Neural crest cell (in vitro differentiated cells): ENCODE results near the gene RAB24. TPM values are rescaled to one million over a fixed set of nuclear protein-coding genes. Genes with fewer than 3 reads are reported as not detected.

ENCODE experiments used
- DNase-seq: peaks from one replicate; pipeline ENCODE4 v3.0.0; 2021; ENCODE audit warnings: low read depth, mixed read lengths, low spot score
- H3K27ac Mint-ChIP-seq: one replicate; pipeline ENCODE4 v1.8.0; 2021; ENCODE audit warnings: mild to moderate bottlenecking, mixed read lengths; ENCODE audit not compliant: unreplicated experiment
- H3K27me3 Mint-ChIP-seq: 2 replicates; pipeline ENCODE4 v1.8.0; 2021; ENCODE audit warnings: low read depth, mild to moderate bottlenecking, mixed read lengths
- H3K36me3 Mint-ChIP-seq: 2 replicates; pipeline ENCODE4 v1.8.0; 2021; ENCODE audit warnings: low read depth, mild to moderate bottlenecking, mixed read lengths
- H3K4me1 Mint-ChIP-seq: 2 replicates; pipeline ENCODE4 v1.8.0; 2021; ENCODE audit warnings: mixed read lengths
- H3K4me3 Mint-ChIP-seq: one replicate; pipeline ENCODE4 v1.8.0; 2021; ENCODE audit warnings: mild to moderate bottlenecking, mixed read lengths
- H3K9me3 Mint-ChIP-seq: 2 replicates; pipeline ENCODE4 v1.8.0; 2021; ENCODE audit warnings: mixed read lengths
- CTCF ChIP-seq: fragments of 200-600 bp; sonication (generic); conservative IDR thresholded peaks from 2 replicates; pipeline ENCODE4 v1.5.0; 2021; ENCODE audit warnings: antibody characterized with exemption, mild to moderate bottlenecking
- total RNA-seq: library from RNA; stranded (reverse); gene quantifications from 2 replicates; pipeline ENCODE4 v1.2.1, GENCODE V29; 2021

RAB24 gene
- total RNA-seq, 1 donor from 2014 or later: 32.0 TPM

- Mint-ChIP-seq H3K27ac (no peak overlapping the region), H3K4me1 (peaks cover 27% of the 10 kb centered on the region), H3K36me3 (peaks cover 9% of the 10 kb centered on the region), H3K9me3 (peaks cover 1% of the 10 kb centered on the region), H3K27me3 (peaks cover 2% of the 10 kb centered on the region), H3K4me3 (peak overlapping the region; percentile 15)
- DNase-seq: no peak
- no peak for TF ChIP-seq CTCF
These were observed 11.1 kb upstream of the RAB24 start for GRCh38 chr5:177314376-177315342.

GRCh38 chr5:177313561-177314259 lies 10.2 kb upstream of the RAB24 start:
- H3K27me3 Mint-ChIP-seq: peaks cover 3% of the 10 kb centered on the region
- no peaks in the 10 kb centered on the region for H3K9me3 Mint-ChIP-seq
- DNase-seq: no peak
- TF ChIP-seq CTCF: no peak
- peaks cover 33% of the 10 kb centered on the region for H3K4me1 Mint-ChIP-seq
- no peak overlapping the region for H3K4me3 Mint-ChIP-seq
- peaks cover 4% of the 10 kb centered on the region for H3K36me3 Mint-ChIP-seq
- no peak overlapping the region for H3K27ac Mint-ChIP-seq

- peak overlapping the region; percentile 89 for H3K4me3 Mint-ChIP-seq
- no peak for DNase-seq
- no peak for TF ChIP-seq CTCF
- peaks cover 4% of the 10 kb centered on the region for H3K36me3 Mint-ChIP-seq
- H3K9me3 Mint-ChIP-seq: no peaks in the 10 kb centered on the region
- H3K27ac Mint-ChIP-seq: peak overlapping the region; percentile 96
- peaks cover 29% of the 10 kb centered on the region for H3K4me1 Mint-ChIP-seq
- H3K27me3 Mint-ChIP-seq: peaks cover 3% of the 10 kb centered on the region
These were observed 9.2 kb upstream of the RAB24 start for GRCh38 chr5:177312649-177313181.

GRCh38 chr5:177311723-177312648 lies 8.5 kb upstream of the RAB24 start, which contains the start of gene MXD3:
Gene MXD3, minus strand, starts transcription at chr5:177311898. Its CDS starts 68 bp downstream, at chr5:177311830.
- Mint-ChIP-seq H3K4me1 (peaks cover 29% of the 10 kb centered on the region), H3K27me3 (peaks cover 3% of the 10 kb centered on the region), H3K4me3 (peak within 1 kb of the TSS; percentile 89), H3K9me3 (no peaks in the 10 kb centered on the region), H3K36me3 (peaks cover 4% of the 10 kb centered on the region), H3K27ac (peak within 1 kb of the TSS; percentile 96)
- peak; percentile 96 for DNase-seq
- TF ChIP-seq CTCF: no peak

GRCh38 chr5:177311392-177311722 lies 7.8 kb upstream of the RAB24 start:
- DNase-seq: no peak
- H3K9me3 Mint-ChIP-seq: no peaks in the 10 kb centered on the region

More at GRCh38 chr5:177311392-177311722, 7.8 kb upstream of the RAB24 start:
- Mint-ChIP-seq H3K4me3 (peak overlapping the region; percentile 89), H3K36me3 (peaks cover 9% of the 10 kb centered on the region), H3K4me1 (peaks cover 29% of the 10 kb centered on the region), H3K27ac (peak overlapping the region; percentile 88), H3K27me3 (peaks cover 3% of the 10 kb centered on the region)
- TF ChIP-seq CTCF: no peak
